Activated naive CD4-positive, alpha-beta T cell (primary cell): ENCODE data around the gene TRPV2.

Source experiments
- DNase-seq, 4 experiments: peaks; one replicate each; lab custom pipeline; 2025; lab: John Stamatoyannopoulos, UW

The TRPV2 gene

GRCh38 chr17:16473044-16474011 lies 58.0 kb downstream of the TRPV2 start:
- DNase-seq: no peak

GRCh38 chr17:16474012-16474725 lies 58.8 kb downstream of the TRPV2 start:
- no peak for DNase-seq

- DNase-seq: no peak
Observed at GRCh38 chr17:16475179-16475704, 59.9 kb downstream of the TRPV2 start.

- DNase-seq: no peak
Observed at GRCh38 chr17:16477255-16477654, 61.9 kb downstream of the TRPV2 start.

GRCh38 chr17:16477666-16478065 lies 62.3 kb downstream of the TRPV2 start:
- no peak for DNase-seq

- no peak for DNase-seq
Observed at GRCh38 chr17:16478649-16479048, 63.3 kb downstream of the TRPV2 start.

- no peak for DNase-seq
Observed at GRCh38 chr17:16479264-16479663, 63.9 kb downstream of the TRPV2 start.

GRCh38 chr17:16480995-16481394 lies 65.6 kb downstream of the TRPV2 start:
- no peak for DNase-seq

- no peak for DNase-seq
Observed at GRCh38 chr17:16482253-16482652, 66.9 kb downstream of the TRPV2 start.

- no peak for DNase-seq
Observed at GRCh38 chr17:16483021-16483645, 67.8 kb downstream of the TRPV2 start.

- DNase-seq: no peak
Observed at GRCh38 chr17:16484445-16485175, 69.2 kb downstream of the TRPV2 start.
